Calu3 (cell line): ENCODE measurements around the gene TTC12. TPM values are rescaled to one million over a fixed set of nuclear protein-coding genes. Genes with fewer than 3 reads are reported as not detected.

Source experiments
- BruUV-seq: library from RNA; stranded (reverse); fragments of 400-500 nt; replicated peaks from 2 replicates; lab custom pipeline; 2021; lab: Mats Ljungman, UMichigan
- CTCF ChIA-PET: fragments of 300-600 bp; sonication (Branson Sonifier 250); formaldehyde crosslinking; loops from one replicate; lab custom pipeline; 2022; ENCODE audit warnings: antibody characterized with exemption; lab: Charles Lee
- DNase-seq: peaks from one replicate; pipeline ENCODE4 v3.0.0; 2022
- H3K27ac Mint-ChIP-seq: one replicate; pipeline ENCODE4 v1.8.0; 2022; ENCODE audit warnings: mixed read lengths; ENCODE audit not compliant: unreplicated experiment
- H3K27me3 Mint-ChIP-seq: one replicate; pipeline ENCODE4 v1.8.0; 2022; ENCODE audit warnings: mixed read lengths; ENCODE audit not compliant: unreplicated experiment
- H3K36me3 Mint-ChIP-seq: one replicate; pipeline ENCODE4 v1.8.0; 2022; ENCODE audit warnings: mild to moderate bottlenecking, moderate library complexity, mixed read lengths; ENCODE audit not compliant: insufficient read depth, unreplicated experiment
- H3K4me1 Mint-ChIP-seq: one replicate; pipeline ENCODE4 v1.8.0; 2022; ENCODE audit warnings: mild to moderate bottlenecking, low read depth, mixed read lengths; ENCODE audit not compliant: unreplicated experiment
- H3K4me3 Mint-ChIP-seq: one replicate; pipeline ENCODE4 v1.8.0; 2022; ENCODE audit warnings: mild to moderate bottlenecking, low read depth, moderate library complexity, mixed read lengths; ENCODE audit not compliant: unreplicated experiment
- H3K9me3 Mint-ChIP-seq: one replicate; pipeline ENCODE4 v1.8.0; 2022; ENCODE audit warnings: low read depth, mixed read lengths; ENCODE audit not compliant: unreplicated experiment
- CTCF ChIP-seq: fragments of 200-600 bp; IDR thresholded peaks from one replicate; pipeline ENCODE4 v1.8.0; 2022; ENCODE audit warnings: antibody characterized with exemption; ENCODE audit not compliant: unreplicated experiment
- intact Hi-C: fragments of 100-400 bp; cut with micrococcal nuclease; formaldehyde crosslinking; loops from one replicate; pipeline ENCODE4 v1.10.0; 2022; ENCODE audit not compliant: unreplicated experiment
- total RNA-seq: library from RNA; stranded (reverse); gene quantifications from 2 replicates; pipeline ENCODE4 v1.2.3, GENCODE V29; 2022

TTC12 gene
- total RNA-seq, 1 experiment from 2014 or later = 15.0 TPM

GRCh38 chr11:113407163-113407562 lies 92.8 kb downstream of the TTC12 start:
- Mint-ChIP-seq H3K4me3 (no peak overlapping the region), H3K4me1 (no peaks in the 10 kb centered on the region), H3K27ac (no peak overlapping the region), H3K9me3 (no peaks in the 10 kb centered on the region), H3K36me3 (no peaks in the 10 kb centered on the region), H3K27me3 (peaks cover 48% of the 10 kb centered on the region)
- intact Hi-C loops = no loop called here
- CTCF ChIA-PET = no interaction called here
- no peak for TF ChIP-seq CTCF
- DNase-seq = no peak
- no TSS peak for BruUV-seq

- Mint-ChIP-seq H3K36me3 (no peaks in the 10 kb centered on the region), H3K9me3 (no peaks in the 10 kb centered on the region), H3K27me3 (peaks cover 44% of the 10 kb centered on the region), H3K4me3 (no peak overlapping the region), H3K4me1 (no peaks in the 10 kb centered on the region), H3K27ac (no peak overlapping the region)
- CTCF ChIA-PET = no interaction called here
- intact Hi-C loops = no loop called here
- DNase-seq = no peak
- TF ChIP-seq CTCF = no peak
- no TSS peak for BruUV-seq
Measured at GRCh38 chr11:113408206-113408605, 93.8 kb downstream of the TTC12 start.

GRCh38 chr11:113408887-113409286 lies 94.5 kb downstream of the TTC12 start:
- H3K27me3 Mint-ChIP-seq = peaks cover 38% of the 10 kb centered on the region
- no peaks in the 10 kb centered on the region for H3K9me3 Mint-ChIP-seq
- H3K4me1 Mint-ChIP-seq = no peaks in the 10 kb centered on the region
- H3K4me3 Mint-ChIP-seq = no peak overlapping the region
- no peak for DNase-seq
- CTCF ChIA-PET = no interaction called here
- intact Hi-C loops = no loop called here
- H3K36me3 Mint-ChIP-seq = no peaks in the 10 kb centered on the region
- BruUV-seq = no TSS peak
- H3K27ac Mint-ChIP-seq = no peak overlapping the region
- TF ChIP-seq CTCF = no peak

GRCh38 chr11:113409526-113409925 lies 95.1 kb downstream of the TTC12 start:
- TF ChIP-seq CTCF = no peak
- H3K27ac Mint-ChIP-seq = no peak overlapping the region
- H3K4me1 Mint-ChIP-seq = no peaks in the 10 kb centered on the region
- no peak for DNase-seq
- no TSS peak for BruUV-seq
- H3K36me3 Mint-ChIP-seq = no peaks in the 10 kb centered on the region
- intact Hi-C loops = no loop called here
- H3K9me3 Mint-ChIP-seq = no peaks in the 10 kb centered on the region
- no peak overlapping the region for H3K4me3 Mint-ChIP-seq
- CTCF ChIA-PET = no interaction called here
- H3K27me3 Mint-ChIP-seq = peaks cover 35% of the 10 kb centered on the region
